ENCODE data around the gene LRRC71.

The LRRC71 gene

DNA sequence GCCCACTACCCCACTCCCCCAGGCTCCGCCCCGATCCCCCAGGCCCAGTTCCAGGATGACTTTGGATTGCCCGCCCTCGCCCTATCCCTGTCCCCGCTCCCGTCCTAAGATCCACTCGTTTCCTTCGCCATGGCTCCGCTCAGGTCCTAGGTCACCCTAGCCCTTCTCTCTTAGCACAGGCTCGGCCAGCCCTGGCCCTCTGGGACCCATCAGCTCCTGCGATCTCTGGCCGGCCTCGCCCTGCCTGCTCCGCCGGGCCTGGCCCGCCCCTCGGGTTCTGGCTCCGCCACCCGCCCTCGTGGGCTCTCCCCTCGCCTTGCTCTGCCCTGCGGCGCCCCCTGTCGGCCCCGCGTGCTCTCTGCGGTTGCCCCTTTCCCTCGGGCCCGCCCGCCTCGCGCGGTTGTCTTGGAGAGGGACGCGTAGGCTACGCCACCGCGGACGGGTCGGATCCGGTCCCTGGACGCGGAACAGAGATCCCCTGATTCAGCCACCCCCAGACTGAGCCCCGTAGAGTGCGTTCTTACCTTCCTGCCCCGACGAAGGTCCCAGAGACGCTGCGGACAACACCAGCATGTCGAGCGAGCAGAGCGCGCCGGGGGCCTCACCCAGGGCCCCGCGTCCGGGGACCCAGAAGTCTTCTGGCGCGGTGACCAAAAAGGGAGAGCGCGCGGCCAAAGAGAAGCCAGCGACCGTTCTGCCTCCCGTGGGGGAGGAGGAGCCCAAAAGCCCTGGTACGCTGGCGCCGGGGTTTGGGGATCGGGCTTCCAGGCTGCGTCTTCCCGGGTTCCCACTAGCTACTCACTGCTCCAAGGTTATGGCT, at the start of gene LRRC71:
TSS of gene LRRC71 (plus strand) at position 400 of the 820 bp plus-strand sequence. CDS start at position 572, 172 bp downstream.
- DNase-seq, result peak; percentile 85

DNA sequence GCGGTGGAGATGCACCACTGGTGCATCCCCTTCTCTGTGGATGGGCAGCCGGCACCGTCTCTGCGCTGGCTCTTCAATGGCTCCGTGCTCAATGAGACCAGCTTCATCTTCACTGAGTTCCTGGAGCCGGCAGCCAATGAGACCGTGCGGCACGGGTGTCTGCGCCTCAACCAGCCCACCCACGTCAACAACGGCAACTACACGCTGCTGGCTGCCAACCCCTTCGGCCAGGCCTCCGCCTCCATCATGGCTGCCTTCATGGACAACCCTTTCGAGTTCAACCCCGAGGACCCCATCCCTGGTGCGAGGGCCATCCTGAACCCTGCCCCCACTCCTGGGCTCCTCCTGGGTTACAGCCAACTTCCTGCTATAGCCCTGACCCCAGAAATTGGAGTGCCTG, 46.8 kb upstream of the LRRC71 start:
- DNase-seq, result no peak

GRCh38 chr1:156874142-156874541, 46.3 kb upstream of the LRRC71 start:
- DNase-seq, result no peak

- no peak for DNase-seq
Observed at GRCh38 chr1:156874572-156875340, 45.7 kb upstream of the LRRC71 start.

GRCh38 chr1:156875341-156875615, 45.2 kb upstream of the LRRC71 start:
- DNase-seq, result no peak

GRCh38 chr1:156876281-156876680, 44.2 kb upstream of the LRRC71 start:
- DNase-seq, result no peak

GRCh38 chr1:156877433-156878170, 42.8 kb upstream of the LRRC71 start:
- DNase-seq, result no peak

DNA sequence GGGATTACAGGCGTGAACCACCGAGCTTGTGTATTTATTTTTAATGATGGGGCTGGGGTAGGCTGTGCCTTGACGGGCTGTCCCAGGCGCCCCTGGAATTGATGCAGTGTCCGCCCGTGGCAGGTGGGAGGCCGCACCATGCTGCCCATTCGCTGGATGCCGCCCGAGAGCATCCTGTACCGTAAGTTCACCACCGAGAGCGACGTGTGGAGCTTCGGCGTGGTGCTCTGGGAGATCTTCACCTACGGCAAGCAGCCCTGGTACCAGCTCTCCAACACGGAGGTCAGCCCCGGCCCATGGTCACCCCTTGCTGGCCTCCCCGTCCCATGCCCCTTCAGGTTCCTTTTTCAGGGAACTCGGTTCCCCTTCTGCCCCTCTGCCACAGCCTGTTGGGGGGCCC, 40.6 kb upstream of the LRRC71 start:
- no peak for DNase-seq

DNA sequence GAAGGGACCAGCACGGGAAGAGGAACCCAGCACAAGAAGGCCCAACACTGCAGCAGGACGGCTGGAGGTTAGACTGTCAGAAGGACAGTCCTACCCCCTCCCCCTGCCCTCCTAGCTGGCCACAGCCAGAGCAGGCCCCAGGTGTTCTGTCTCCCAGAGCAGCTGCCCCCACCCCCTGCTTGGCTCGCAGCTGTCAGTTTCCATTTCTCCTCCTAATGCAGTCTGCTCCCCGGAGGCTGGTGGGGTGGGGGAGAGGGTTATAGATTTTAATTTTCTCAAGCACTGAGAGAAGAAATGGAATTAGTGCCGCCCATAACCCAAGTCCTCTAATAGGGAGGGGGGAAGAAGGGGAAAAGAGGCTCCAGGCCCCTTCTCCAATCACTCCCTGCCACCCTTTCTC, 40.0 kb upstream of the LRRC71 start:
- no peak for DNase-seq

DNA sequence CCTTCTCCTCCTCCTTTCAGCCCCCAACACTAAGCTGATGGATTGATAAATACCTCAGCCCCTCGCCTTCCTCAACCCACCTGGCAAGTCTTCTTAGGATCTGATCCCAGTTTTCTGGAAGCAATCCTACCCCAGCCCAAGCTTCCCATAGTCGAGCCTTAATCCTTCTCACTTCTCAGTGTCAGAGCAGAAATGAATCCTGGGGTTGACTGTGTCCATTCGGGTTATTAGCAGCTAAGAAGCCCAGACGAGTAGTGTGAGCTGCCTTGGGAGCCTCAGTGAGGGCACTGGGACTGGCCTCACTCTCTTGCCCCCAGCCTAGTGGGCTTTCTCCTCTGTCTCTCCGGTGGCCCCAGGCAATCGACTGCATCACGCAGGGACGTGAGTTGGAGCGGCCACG, 39.3 kb upstream of the LRRC71 start:
- DNase-seq, result no peak

DNA sequence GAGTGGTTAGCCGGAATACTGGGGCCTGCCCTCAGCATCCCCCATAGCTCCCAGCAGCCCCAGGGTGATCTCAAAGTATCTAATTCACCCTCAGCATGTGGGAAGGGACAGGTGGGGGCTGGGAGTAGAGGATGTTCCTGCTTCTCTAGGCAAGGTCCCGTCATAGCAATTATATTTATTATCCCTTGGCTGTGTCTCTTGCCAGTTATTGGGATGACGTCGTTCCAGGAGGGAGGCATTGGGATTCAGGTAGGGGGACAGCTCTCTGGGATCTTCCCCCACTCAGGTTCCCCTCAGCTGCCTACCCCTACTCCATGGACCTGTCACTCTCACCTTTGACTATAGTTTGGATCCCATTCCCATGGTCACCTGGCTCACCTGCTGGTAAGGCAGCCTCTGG, 38.8 kb upstream of the LRRC71 start:
- no peak for DNase-seq

- no peak for DNase-seq
Observed at GRCh38 chr1:156882543-156882942, 37.9 kb upstream of the LRRC71 start.

DNA sequence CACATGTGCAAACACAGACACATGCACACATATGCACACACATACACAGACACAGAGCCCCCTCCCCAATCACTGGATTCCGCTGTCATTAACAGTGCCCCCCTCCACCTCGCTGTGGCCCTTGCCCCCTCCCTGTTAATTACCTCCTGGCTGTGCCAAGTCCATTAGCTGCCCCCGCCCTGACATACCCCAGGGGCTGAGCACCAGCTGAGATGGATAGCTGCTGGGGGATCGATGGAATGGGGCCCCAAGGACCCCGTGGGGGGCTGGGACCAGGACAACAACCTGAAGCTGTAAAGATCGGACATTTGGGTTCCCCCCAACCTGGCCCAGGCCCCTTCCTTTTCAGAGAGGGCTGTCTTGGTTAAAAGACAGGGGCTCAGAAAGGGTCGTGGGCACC, 36.5 kb upstream of the LRRC71 start:
- DNase-seq, result no peak

- no peak for DNase-seq
Observed at GRCh38 chr1:156884560-156885184, 35.8 kb upstream of the LRRC71 start.

DNA sequence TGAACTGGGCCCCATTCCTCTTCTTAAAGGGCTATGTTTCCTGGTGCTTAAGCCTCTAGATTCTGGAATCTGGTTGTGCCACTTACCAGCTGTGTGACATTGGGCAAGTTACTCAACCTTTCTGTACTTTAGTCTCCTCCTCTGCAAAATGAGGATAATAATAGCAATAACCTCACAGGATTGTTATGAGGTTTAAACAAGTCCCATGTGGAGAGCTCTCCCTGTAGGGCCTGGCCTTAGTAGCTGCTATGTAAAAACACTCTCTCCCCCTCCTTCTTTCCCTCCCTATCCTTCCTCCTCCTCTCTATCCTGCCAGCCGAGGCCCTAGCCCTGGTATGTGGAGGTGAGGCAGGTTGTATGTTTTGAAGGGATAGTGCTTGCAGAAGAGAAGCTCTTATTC, 35.1 kb upstream of the LRRC71 start:
- no peak for DNase-seq

GRCh38 chr1:156885880-156886355, 34.5 kb upstream of the LRRC71 start:
- DNase-seq, result no peak

- no peak for DNase-seq
Observed at GRCh38 chr1:156886583-156887281, 33.7 kb upstream of the LRRC71 start.

DNA sequence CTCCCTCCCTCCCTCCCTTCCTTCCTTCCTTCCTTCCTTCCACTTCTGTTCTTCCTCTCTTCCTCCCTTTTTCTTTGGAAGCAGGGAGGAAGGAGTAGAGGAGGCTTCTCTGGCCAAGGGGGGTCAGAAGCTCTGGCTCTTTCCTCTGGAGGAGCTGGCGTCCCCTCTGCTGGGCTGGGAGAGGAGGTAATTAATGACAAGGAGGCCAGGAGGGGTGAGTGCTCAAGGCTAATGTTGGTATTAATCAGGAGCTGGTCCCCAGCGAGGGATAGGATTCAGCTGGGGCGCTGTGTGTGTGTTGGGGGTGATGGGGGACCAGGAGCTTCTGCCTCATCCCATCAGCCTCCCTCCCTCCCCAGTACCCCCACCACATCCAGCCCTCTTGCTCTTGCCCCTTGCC, 33.1 kb upstream of the LRRC71 start:
- no peak for DNase-seq

DNA sequence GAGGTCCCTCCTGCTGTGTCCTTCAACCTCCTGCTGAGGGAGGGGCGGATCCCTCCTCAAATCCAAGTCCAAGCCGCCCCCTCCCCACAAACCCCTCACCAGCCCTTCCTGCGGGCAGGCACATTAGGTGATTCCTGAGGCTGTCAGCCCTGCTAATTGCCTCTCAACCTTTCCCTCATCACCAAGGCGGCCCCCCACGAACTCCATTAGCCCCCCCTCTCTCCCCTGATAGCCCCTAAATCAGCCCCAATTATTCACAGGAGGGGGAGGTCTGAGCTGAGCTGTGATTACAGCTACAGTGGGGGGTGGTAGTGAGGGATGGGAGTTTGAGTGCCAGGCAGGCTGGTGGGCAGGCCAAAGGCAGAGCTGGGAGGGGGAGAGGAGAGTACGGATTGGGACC, 32.7 kb upstream of the LRRC71 start:
- DNase-seq, result no peak

DNA sequence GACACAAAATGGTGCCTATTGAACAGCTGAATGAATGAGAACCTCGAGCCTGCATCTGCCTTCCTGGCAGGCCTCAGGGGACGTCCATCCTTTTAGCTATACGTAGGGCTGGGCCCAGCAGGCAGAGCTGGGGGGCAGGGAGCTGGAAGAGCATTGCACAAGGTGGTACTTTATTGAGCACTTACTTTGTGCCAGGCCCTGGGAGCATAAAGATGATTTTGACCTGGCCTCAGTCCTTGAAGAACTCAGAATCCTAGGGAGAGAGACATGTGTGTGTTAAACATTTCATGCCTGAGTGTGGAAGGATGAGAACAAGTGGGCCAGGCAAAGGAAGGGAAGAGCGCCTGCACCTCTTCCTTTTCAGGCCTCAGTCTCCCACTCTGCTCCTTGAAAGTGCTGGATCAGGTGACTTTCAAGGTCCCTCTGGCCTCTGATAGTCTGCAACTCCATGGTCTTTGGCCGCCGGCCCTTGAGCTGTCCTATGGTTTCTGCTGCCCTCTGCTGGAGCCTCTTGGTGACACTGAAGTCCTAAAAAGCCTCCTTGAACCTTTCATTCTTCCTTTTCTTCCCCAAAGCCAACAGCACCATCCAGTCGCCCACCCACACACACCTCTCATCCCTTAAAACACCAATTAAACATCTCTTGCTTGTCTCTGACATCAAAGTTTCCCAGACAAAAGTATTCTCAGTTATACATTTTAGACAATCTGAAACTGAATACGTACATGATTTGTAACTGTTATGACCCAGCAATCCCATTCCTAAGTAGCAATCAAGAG, 30.4 kb upstream of the LRRC71 start:
- peak; percentile 78 for DNase-seq

DNA sequence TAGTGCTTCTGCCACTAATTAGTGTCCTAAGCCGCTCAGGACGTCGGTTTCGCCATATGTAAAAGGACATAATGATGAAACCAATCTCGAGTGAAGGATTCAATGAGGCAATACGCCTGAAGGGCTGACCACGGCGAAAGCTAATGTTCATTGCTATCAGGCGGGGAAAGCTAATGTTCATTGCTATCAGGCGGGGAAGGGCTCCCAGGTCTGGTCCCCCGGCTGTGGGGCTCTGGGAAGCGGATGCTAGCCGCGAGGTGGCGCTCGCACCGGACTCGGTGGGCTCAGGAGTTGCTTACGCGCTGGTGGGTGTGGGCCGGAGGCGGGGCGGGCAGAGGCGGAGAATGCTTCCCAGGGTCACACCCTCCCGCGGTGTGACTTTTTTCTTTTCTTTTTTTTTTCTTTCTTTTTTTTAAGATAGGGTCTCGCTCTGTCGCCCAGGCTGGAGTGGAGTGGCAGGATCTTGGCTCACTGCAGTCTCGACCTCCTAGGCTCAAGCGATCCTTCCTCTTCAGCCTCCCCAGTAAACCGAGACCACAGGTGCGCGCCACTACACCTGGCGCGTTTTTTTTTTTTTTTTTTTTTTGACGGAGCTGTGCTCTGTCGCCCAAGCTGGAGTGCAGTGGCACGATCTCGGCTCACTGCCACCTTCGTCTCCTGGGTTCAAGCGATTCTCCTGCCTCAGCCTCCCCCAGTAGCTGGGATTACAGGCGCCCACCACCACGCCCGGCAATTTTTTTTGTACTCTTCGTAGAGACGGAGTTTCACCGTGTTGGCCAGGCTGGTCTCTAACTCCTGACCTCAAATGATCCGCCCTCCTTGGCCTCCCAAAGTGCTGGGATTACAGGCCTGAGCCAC, 28.0 kb upstream of the LRRC71 start:
- peak; percentile 86 for DNase-seq
